T-helper 9 cell (primary cell): ENCODE results near the gene MAPK10.
"Not testable (repeated sequence)": the region's sequence is repeated elsewhere in the genome, so short reads cannot be mapped to it uniquely, and the experiment has no call there.

Source experiments
- DNase-seq: peaks from one replicate; pipeline ENCODE4 v3.0.0-alpha.2; 2020

The MAPK10 gene

GRCh38 chr4:86100539-86101215 is 259.2 kb downstream of the MAPK10 start:
- DNase-seq = no peak

GRCh38 chr4:86099348-86099747 is 260.5 kb downstream of the MAPK10 start:
- DNase-seq = no peak

GRCh38 chr4:86098691-86099090 is 261.2 kb downstream of the MAPK10 start:
- no peak for DNase-seq

GRCh38 chr4:86096373-86096772 is 263.5 kb downstream of the MAPK10 start:
- no peak for DNase-seq

- DNase-seq = no peak
These were observed 267.2 kb downstream of the MAPK10 start for GRCh38 chr4:86092684-86093083.

- DNase-seq = no peak
These were observed 268.7 kb downstream of the MAPK10 start for GRCh38 chr4:86091201-86091600.

GRCh38 chr4:86089781-86090323 is 270.0 kb downstream of the MAPK10 start:
- DNase-seq = no peak

- DNase-seq = no peak
These were observed 270.8 kb downstream of the MAPK10 start for GRCh38 chr4:86089053-86089452.

GRCh38 chr4:86075796-86076195 is 284.1 kb downstream of the MAPK10 start:
- DNase-seq = not testable (repeated sequence)

GRCh38 chr4:86060341-86060740 is 299.5 kb downstream of the MAPK10 start:
- DNase-seq = no peak

- DNase-seq = no peak
These were observed 301.2 kb downstream of the MAPK10 start for GRCh38 chr4:86058621-86059020.

GRCh38 chr4:86055898-86056297 is 304.0 kb downstream of the MAPK10 start:
- DNase-seq = no peak

- no peak for DNase-seq
These were observed 305.4 kb downstream of the MAPK10 start for GRCh38 chr4:86054286-86055032.

- no peak for DNase-seq
These were observed 309.4 kb downstream of the MAPK10 start for GRCh38 chr4:86050496-86050895.

- no peak for DNase-seq
These were observed 311.4 kb downstream of the MAPK10 start for GRCh38 chr4:86048426-86048825.

GRCh38 chr4:86044593-86044985 is 315.3 kb downstream of the MAPK10 start:
- no peak for DNase-seq

GRCh38 chr4:86043755-86044592 is 315.9 kb downstream of the MAPK10 start:
- DNase-seq = no peak

GRCh38 chr4:86038037-86038436 is 321.8 kb downstream of the MAPK10 start:
- no peak for DNase-seq

- DNase-seq = no peak
These were observed 323.1 kb downstream of the MAPK10 start for GRCh38 chr4:86036736-86037135.

GRCh38 chr4:86035688-86036087 is 324.2 kb downstream of the MAPK10 start:
- no peak for DNase-seq

- DNase-seq = no peak
These were observed 325.2 kb downstream of the MAPK10 start for GRCh38 chr4:86034616-86035015.

GRCh38 chr4:86033171-86033570 is 326.7 kb downstream of the MAPK10 start:
- DNase-seq = no peak

- DNase-seq = no peak
These were observed 327.3 kb downstream of the MAPK10 start for GRCh38 chr4:86032476-86033022.
